ENCODE data around the gene MAST4.
"Not testable (repeated sequence)": the region's sequence is repeated elsewhere in the genome, so short reads cannot be mapped to it uniquely, and the experiment has no call there.

The MAST4 gene

DNA sequence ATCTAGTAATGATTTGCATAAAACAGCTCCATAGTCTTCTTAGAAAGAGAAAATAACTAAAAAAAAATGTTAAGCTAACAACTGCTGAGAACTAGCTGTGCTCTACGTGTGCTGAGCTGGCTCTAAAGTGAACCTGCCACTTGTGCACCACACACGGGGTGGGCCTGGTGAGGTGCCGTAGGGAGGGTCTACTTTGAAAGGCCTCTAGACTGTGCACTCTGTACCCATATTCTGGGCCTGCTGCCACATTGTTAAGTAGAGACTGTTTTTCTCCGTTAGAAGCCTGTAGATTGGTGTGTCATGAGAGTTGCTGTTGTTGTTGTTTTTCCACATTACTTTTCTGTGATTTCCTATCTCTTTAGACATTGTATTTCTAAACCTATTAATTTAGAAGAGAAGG lies 506.5 kb downstream of the MAST4 start:
- no peak for DNase-seq

- DNase-seq: no peak
These were observed 508.7 kb downstream of the MAST4 start for GRCh38 chr5:67104859-67105258.

DNA sequence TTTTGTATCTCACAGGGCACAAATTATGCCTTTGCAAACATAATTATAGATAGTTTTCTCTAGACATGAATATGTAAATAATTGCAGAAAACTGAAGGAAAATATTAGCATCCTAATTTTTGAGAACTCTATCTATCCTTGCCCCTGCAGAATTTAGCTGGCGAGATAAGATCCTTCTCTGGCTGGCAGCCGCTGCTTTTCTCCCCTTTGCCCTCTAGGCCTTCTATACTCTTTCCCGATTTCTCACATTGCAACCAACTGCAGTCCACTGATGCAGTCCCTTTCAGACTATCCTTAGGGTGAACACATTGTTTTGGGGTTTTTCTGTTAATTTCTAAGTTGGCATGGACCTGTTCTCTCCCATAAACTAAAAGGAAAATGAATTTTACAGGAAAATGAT lies 509.1 kb downstream of the MAST4 start:
- DNase-seq: no peak

DNA sequence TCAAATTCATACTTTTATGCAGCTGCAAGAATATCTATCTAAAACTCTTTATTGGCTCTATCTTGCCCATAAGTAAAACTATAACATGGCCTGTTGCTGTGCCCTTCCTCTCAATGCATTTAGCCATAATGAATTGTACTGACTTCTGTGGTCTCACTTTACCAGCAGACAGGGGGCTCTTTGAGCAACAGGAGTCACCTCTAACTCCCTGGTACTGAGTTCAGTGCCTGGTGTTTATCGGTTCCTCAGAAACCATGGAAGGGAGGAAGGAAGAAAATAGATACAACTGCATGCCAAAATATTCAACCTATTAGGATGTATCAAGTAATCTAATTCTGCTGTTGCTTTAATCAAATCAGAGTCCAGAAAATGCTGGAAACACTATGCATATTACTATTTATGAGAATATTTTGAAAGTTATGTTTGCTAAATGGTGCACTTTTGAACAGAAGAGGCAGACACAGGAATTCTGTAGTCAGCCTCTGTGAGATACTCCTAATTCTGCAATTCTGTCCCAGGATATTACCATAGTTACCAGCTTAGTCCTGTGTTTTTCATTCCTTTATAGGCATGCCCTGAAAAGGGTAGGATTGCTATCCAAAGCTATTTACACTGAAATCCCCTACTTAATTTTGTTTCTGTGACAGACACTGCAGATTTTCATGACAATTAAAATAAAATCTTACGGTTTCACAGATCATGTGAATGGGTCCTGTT lies 510.6 kb downstream of the MAST4 start:
- DNase-seq: no peak

DNA sequence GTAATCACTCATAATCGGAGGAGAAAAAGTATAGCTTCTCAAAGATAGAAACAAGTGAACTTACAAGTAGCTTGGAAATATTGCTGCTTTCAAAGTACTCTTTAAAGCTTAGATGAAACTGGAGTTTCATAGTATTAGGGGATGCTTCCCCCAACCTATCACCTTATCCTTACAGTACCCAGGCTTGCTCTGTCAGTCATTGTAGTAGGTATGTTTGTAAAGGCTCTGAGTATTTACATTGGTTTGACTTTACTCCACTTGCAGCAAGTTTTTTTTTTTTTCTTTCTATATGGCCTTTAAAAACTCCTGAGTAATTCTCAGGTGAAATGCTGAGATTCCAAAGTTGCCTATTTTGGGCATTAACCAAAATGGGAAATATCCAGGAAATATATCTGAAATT lies 515.6 kb downstream of the MAST4 start:
- no peak for DNase-seq

DNA sequence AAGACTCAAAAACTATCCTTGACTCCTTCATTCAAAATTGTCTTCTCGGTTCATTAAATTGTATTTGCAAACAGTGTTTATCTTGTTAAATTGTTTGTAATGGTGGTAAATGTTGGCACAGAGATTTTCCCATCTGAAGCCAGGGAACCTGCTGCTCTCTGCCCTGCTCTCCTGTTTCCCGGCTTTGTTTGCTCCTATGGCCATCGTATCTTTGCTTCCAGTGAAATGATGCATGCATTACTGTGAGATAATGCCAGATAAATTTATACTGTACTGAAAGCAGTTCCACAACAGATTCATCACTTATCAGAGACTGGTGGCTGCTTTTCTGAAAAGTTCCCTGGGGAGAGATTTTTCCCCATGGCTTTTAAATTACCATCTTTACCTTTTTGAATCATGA lies 519.1 kb downstream of the MAST4 start:
- no peak for DNase-seq

DNA sequence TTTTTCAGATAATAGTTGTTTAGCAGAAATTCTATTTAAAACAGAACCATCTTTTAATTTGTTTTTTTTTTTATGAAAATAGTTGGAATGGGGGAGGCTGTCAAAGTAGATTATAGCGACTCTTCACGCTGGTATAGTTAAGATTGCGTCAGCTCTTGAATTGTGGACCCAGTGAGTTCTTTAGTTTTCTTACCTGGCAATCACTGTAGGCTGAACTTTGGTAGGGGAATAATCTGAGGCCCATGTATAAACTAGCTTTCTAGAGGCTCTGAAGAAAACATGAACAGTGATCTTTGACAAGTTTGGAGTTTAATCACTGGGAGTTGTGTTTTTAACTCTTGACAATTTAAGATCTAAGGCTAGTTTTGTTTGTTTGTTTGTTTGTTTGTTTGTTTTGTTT lies 519.6 kb downstream of the MAST4 start:
- no peak for DNase-seq

DNA sequence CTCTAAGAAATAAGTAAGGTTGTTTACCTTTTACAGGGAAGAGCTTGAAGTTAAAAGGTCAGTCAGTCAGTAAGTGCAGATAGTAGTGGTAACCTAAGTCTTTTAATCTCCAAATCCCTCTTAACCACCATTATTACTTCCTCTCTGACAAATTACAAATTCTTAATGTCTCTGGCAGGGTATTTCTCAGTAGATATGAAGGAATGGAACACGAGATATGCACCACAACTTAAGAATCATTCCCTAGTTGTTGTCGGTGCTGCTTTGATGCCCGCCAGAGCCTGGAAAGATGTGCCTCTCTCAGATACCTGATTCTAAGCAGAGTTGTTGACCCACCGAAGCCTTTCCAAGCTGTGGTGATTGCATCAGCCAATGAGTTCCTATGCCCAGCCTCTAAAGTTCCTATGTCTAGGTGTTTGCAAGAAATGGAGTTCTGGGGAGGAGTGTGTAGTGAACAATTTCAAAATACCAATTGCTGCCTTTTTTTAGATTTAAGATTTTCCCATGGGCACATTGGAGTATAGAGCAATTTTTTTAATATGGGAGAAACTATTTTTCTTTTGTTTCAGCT lies 521.9 kb downstream of the MAST4 start:
- DNase-seq: no peak

DNA sequence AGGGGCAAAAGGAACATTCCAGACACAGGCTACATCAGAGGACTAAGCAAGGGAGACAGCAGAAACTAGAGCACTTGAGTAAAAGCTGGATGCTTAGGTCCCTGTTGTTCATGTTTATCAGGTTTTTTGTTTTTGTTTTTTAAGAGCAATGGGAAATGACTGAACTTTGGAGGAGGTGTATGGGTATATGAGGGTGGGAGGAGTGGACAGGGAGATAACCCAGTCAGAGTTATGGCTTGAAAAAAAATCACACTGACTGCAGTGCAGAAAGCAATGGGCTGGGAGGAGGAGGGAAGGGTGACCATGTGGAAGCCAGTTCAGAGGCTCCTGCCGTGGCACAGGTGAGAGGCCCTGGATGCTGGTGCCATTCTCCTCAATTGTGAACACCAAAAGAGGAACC lies 522.8 kb downstream of the MAST4 start:
- DNase-seq: no peak

DNA sequence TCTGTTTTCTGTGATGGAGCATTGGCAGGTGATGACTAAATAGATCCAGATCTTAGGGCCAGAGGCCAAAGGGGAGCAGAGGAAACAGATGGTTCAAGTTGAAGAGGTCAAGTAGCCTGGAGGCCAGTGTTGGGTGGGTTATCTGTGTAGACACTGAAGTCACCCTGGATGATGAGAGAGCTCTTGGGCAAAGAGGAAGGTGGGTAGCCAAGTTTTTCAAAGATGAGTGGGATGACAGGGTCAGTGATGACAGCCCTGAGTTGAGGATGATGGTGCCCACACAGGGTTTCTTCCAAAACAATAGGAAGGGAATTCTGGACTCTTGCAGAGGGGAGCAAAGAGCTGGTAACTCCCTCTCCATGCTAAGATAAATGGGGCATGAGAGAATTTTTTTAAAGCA lies 523.8 kb downstream of the MAST4 start:
- DNase-seq: no peak

GRCh38 chr5:67123819-67124218 lies 527.6 kb downstream of the MAST4 start:
- no peak for DNase-seq

DNA sequence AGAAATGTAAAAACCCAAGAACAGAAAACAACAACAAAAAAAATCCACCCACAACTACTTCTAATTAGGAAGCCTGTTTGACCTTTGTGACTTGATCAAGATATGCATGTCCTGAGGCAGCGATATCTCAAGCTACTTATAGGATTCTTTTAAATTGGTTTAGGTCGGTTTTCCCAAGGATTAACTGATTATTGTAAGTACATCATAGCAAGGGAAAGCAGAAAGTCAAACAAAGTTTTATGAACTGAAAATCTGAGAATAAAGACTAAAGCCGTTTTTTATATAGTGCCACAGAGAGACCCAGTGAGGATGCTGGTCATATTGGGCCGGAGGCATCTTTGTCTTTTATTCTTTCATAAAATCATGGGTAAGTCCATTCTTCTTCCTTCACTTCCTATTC lies 528.4 kb downstream of the MAST4 start:
- DNase-seq: no peak

GRCh38 chr5:67127347-67127895 lies 531.2 kb downstream of the MAST4 start:
- not testable (repeated sequence) for DNase-seq

DNA sequence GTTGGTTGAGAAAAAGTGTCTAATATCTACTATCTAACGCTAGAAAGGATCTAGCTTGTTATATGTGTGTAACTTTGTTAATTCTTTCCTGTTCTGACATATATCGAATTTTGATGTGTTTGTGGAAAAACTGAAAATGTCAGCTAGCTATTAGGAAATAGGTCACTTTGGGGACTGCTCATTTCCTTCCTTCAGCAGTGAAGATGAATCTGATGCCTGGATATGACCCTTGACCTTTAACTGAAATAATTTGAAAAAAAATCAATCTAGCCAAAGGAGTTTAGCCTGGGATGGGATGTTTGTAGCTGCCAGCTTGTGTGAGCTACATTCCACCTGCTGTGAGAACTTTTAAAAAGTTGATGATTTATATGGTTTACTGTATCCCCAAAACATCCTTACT lies 533.6 kb downstream of the MAST4 start:
- DNase-seq: no peak

DNA sequence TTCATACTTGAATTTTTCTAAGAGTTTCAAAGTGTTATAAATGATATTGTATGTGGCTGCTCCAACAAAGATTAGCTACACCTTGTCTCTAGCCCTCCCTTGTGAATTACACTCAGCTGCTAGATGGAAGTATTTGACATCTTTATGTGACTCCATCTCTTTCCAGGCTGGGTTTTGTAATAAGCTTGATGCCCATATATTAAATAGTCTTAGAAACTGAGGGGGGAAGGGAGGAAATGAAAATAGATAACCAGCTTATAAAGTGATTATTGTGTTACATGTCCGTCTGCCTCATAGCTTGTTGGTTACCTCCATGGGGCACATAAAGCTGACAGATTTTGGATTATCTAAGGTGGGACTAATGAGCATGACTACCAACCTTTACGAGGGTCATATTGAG lies 537.0 kb downstream of the MAST4 start:
- DNase-seq: no peak

- no peak for DNase-seq
These were observed 537.6 kb downstream of the MAST4 start for GRCh38 chr5:67133776-67134175.

GRCh38 chr5:67135381-67135984 lies 539.3 kb downstream of the MAST4 start:
- DNase-seq: no peak

DNA sequence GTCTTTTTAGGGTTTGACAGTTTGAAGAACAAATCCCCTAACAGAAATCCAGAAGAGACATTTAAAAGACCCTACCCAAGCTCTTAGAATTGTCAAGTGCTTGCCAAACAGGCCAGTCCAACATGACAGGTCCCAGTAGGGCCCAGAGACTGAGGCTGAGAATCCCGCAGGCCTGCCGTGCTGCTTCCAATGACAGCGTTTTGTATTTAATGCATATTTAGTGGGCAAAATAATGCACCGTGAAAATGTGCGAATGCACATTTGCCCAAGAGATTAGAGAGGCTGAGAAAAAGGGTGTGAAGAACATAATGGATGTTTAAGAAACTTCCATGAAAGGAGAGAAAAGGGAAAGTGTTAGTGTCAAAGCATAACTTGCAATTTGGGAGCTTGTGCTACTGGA lies 542.8 kb downstream of the MAST4 start:
- no peak for DNase-seq

DNA sequence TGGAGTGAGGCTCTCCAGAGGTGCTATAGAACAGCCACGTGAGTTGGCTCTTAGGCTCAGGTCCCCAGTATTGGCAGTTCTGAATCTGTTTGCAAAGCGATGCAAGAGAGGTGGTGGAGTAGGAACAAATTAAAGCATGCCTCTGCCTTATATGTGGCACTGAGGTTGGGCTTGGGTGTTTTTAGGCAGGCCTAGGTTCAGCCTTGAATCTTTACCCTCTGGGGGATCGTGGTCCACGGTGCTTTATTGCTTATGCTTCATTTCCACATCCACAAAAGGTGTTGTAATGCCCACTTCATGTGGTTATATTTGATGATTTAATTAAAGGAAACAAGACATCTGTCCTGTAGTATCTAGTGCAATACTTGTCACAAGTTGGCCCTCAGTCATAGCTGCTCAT lies 544.2 kb downstream of the MAST4 start:
- DNase-seq: no peak

DNA sequence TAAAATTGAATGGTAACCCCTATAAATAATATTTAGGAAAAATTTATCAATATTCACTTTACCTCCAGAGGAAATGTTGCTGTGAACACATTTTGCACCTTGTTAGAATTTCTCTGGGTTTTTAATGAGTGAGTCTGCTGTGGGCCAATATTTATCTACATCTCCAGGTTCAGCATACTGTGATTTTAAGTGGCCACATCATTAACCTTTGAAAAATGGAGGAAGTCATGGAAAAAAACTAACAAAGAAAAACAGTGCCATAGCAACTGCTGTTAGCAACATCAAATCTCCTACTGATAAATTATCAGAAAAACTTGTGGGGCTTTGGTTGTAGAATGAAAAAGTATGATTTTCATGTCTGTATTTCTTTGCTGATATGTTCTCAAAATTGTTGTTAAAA lies 545.5 kb downstream of the MAST4 start:
- DNase-seq: no peak

- no peak for DNase-seq
These were observed 546.6 kb downstream of the MAST4 start for GRCh38 chr5:67142816-67143215.

DNA sequence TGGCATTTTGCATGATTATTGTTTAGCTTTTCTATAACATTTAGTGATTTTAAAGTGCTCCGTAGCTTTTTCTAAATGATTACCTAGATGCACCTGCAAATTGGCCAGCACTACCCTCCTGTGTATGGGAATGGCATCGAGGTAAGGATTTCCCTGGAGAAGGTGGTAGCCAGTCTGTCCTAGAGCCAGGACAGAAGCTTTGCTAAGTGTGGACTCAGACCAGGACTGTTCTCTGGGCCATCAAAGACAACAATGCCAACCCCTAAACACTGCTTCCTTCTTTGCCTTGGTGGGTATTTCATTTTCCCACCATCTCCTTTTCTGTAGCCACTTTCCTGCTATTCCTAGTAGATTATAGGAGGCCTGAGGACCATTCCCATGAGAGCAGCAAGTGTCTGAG lies 547.4 kb downstream of the MAST4 start:
- no peak for DNase-seq

DNA sequence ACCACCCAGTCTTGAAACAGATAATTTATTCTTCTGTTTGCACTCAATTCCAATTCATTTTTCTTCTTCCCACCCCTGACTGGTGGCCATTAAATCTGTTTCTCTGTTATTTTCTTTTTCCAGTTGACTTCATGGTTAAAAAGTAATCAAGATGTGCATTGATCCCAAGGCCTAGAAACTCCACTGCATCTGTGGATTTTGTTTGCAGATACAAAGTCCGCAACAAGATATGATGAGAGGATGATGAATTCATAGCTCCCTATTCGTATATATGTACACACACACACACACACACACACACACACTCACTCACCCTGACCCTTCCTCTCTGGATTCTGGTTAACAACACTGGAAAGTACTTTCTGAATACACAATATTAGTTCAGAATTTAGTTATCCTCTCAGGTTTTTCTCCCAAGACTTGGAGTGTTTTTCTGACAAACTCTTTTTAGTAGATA lies 548.0 kb downstream of the MAST4 start:
- no peak for DNase-seq

DNA sequence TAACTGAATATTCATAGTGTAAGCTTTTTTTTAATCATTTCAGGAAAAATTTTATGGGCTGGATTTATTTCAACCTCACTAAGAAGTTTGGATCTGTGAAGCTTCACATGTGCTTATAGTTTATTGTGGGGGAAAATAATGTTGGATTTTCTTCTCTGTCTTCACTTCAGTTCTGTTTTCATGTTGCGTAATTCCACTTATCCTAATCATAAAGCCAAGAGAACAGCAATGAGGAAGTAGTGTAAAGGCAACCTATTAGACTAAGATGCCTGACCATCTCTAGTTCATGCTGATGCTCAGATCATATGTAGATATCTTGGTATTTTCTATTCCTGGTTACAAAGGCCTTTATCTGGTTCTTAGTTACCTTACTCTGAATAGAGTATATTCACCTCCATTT lies 550.4 kb downstream of the MAST4 start:
- DNase-seq: no peak

Measured in NK-92 treated with Interleukin-12 subunit alpha and Interleukin-12 subunit beta, amount 100 ng/mL, for 24 hours (cell line).